ENCODE results near the gene TMEM163. TPM values are rescaled to one million over a fixed set of nuclear protein-coding genes. Genes with fewer than 3 reads are reported as not detected.
A peak's percentile ranks its signal among the peaks of the same experiment; 100 is the strongest.
"Not testable (repeated sequence)": the region's sequence is repeated elsewhere in the genome, so short reads cannot be mapped to it uniquely, and the experiment has no call there.

The TMEM163 gene
- total RNA-seq, 1 experiment from 2014 or later, result 0.43 TPM

DNA sequence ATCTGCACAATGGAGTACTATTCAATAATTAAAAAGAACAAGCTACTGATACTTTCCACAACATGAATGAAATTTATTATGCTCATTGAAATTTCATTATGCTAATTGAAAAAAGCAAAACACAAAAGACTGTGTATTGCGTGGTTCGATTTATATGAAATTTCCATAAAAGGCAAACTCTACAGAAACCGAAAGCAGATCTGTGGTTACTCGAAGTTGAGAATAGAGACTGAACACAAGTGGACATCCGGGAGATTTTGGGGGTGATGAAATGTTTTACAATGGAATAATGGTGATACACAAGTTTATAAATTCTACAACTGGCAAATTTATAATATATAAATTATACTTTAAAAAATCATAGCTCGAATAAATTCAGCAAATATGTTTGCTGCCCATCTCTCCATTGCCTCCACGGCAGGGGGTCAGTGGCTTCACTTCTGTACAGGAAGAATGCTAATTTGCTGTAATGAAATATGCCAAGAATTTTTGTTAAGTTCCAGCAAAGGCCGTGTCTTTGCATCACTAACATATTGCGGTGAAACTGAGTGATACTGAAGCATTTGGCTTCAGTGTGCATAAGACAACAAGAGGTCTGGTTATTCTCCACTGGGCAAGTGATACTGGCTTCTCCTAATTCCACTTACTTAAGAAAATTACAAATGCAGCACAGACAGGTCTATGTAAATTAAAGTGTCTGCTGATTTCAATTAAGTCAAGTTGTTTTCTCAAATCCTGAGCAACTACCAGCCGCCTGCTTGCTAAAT, 96.7 kb downstream of the TMEM163 start:
- DNase-seq (ENCODE audit: low spot score), result peak; percentile 14

DNA sequence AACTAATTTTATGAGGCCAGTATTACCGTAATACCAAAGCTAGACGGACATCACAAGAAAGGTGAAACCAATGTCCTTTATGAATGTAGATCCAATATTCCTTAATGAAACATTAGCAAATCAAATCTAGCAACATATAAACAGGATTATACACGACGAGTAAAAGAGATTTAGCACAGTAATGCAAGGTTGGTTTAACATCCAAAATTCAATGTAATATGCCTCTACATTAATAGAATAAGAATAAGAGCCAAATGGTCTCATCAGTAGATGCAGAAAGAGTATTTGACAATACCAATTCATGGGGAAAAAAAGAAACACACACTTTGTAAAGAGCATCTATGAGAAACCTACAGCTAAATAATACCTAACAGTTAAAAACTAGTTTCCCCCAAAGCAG, 99.5 kb downstream of the TMEM163 start:
- DNase-seq (ENCODE audit: low spot score), result no peak

DNA sequence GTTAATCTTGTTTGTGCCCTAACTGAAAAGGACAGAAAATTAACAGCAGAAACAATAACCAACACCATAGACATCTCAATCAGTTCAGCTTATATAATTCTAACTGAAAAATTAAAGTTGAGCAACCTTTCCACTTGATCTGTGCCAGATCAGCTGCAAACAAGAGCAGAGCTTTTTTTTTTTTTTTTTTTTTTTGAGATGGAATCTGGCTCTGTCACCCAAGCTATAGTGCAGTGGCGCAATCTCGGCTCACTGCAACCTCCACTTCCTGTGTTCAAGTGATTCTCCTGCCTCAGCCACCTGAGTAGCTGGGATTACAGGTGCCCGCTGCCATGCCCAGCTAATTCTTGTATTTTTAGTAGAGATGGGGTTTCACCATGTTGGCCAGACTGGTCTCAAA, 103.3 kb downstream of the TMEM163 start:
- not testable (repeated sequence) for DNase-seq (ENCODE audit: low spot score)

DNA sequence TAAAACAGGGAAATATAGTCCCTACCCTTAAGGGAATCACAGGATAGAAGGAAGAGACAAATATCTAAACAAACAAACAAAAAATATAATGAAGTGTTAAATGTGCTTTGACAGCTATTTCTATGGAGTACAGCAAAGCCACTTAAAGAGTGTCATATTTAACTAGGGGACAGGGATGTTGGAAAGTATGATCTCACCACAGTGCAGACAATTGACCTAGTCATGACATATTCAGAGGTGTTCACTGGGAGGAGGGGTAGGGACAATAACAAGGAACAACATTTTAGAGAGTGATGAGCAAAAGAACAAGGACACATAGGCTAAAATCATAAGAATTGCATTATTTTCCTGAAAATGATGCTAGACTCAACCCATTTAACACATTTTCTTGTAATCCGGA, 107.5 kb downstream of the TMEM163 start:
- no peak for DNase-seq (ENCODE audit: low spot score)

DNA sequence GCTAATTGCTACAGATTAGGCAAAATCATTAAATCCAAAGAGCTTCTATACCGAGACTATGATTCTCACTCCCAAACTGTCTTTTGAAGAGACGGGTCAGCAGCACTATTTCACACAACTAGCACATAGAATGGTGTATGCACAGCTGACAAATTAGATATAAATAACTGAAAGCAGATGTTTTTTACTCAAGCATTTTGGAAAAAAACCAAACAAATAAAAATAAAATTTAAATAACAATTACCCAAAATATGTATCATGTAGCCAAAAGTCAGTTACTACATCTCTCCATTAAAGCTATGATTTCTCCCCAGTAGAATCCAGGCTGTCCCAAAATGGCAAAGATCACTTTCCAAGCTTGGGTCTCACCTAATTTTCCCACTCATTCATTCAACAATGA, 107.9 kb downstream of the TMEM163 start:
- DNase-seq (ENCODE audit: low spot score), result no peak

DNA sequence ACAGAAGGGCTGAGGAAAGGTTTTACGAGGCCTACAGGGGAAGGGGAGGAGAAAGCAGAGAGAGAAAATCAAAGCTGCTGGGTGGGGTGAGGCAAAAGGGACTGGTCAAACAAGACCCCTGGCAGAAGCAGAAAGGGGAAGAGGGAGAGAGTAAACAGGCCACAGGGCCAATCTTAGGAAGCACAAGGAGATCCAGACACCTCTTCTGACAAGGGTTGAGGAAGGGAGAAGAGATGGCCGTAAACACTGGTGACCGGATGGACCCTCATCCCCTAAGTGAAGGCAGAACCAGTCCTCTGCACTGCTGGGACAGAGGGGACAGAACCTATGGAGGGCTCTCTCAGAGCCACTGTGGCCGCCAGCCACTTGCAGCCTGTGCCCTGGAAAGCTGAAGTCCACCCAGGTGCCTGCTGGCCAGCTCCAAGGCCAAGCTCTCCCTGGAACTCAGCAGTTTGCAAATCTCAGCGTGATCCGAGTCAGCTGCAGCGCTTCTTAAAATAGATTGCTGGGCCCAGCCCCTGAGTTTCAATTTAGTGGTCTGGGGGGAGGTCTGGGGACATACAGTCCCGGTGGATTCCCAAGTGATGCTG, 108.8 kb downstream of the TMEM163 start:
- DNase-seq (ENCODE audit: low spot score), result no peak

- no peak for DNase-seq (ENCODE audit: low spot score)
Observed at GRCh38 chr2:134603966-134604365, 114.8 kb downstream of the TMEM163 start.

- no peak for DNase-seq (ENCODE audit: low spot score)
Observed at GRCh38 chr2:134602666-134603065, 116.1 kb downstream of the TMEM163 start.

GRCh38 chr2:134601264-134601663, 117.5 kb downstream of the TMEM163 start:
- DNase-seq (ENCODE audit: low spot score), result no peak

GRCh38 chr2:134600208-134600607, 118.6 kb downstream of the TMEM163 start:
- DNase-seq (ENCODE audit: low spot score), result no peak

DNA sequence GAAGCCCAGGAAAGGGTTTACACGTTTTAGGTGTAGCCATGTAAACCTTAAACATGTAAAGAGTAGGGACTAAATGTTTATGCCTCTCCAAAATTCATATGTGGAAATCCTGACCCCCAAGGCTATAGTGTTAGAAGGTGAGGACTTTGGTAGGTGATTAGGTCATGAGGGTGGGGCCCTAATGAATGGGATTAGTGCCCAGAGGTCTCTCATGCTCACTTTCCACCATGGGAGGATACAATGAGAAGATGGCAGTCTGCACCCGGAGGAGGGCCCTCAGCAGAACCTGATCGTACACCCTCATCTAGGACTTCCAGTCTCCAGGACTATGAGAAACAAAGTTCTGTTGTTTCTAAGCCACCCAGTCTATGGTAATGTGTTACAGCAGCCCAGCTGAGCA, 119.6 kb downstream of the TMEM163 start:
- DNase-seq (ENCODE audit: low spot score), result no peak

DNA sequence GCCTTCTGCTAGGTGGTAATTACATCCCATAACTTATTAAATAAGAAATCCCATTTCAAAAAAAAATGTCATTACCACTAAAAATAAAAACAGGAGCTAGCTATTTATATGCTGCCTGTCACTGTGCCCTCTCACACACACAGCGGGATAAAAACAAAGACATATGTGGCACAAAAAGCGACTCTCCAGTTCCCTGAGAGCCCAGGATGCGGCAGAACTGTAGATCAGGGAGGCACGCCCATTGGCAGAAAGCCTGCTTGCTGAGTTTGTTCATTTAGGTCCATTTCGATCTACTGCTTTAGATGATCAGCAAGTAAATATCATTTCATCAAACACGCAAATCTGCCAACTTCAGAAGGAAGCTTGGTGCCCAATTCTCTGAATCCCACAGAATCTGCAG, 124.4 kb downstream of the TMEM163 start:
- no peak for DNase-seq (ENCODE audit: low spot score)

- DNase-seq (ENCODE audit: low spot score), result no peak
Observed at GRCh38 chr2:134593519-134593918, 125.3 kb downstream of the TMEM163 start.

DNA sequence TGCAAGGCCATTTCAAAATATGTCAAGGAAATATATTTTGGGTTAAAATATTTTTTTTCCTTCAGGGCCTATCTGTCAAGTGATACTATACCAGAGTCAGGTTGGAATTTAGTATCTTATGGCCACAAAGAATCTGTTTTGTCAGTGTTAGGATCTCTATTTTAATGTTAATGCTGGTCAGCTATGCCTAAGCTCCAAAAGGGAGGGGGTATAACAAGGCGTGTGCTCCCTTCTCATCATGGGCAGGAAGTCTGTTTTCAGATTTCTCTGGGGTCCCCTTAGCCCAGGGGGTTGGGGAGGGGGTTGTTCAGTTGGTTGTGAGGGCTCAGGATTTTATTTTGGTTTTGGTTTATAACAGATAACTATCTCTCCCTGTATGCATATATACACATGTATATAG, 126.4 kb downstream of the TMEM163 start:
- no peak for DNase-seq (ENCODE audit: low spot score)

DNA sequence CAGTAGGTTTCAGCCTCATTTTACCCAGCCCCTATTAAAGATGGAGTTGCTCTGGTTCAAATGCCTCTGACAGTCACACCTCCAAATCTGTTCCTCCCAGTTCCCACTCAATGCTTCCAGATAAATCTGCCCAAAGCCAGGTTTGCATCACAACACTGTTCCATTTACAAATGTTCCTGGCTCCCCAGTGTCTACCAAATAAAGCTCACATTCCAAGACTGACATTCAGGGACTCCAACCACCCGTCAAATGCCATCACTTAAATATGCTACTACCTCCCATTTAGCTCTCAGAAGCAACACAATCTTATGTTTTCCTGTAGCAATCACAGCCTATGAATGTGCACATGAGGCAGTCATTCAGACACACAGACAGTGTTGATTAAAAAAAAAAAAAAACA, 127.3 kb downstream of the TMEM163 start:
- DNase-seq (ENCODE audit: low spot score), result no peak

- no peak for DNase-seq (ENCODE audit: low spot score)
Observed at GRCh38 chr2:134590679-134591078, 128.1 kb downstream of the TMEM163 start.

DNA sequence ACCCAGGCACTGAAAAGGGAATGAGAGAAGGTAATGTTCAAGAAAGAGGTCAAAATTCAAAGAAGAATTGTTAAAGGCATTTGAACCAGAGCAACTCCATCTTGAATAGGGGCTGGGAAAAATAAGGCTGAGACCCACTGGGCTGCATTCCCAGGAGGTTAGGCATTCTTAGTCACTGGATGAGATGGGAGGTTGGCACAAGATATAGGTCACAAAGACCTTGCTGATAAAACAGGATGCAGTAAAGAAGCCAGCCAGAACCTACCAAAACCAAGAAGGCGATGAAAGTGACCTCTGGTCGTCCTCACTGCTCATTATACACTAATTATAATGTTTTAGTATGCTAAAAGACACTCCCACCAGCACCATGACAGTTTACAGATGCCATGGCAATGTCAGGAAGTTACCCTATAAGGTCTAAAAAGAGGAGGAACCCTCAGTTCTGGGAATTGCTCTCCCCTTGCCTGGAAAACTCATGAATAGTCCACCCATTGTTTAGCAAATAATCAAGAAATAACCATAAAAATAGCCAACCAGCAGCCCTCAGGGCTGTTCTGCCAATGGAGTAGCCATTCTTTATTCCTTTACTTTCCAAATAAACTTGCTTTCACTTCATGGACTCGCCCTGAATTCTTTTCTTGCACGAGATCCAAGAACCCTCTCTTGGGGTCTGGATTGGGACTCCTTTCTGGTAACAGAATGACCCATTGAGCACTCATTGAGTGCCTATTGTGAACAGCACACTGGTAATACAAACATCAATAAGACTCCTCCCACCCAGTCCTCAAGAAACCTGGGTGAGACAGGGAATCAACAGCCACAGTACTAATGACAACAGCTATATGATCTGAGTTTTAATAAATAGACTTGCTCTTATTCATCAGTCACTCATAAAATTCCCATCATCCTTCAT, 129.4 kb downstream of the TMEM163 start:
- DNase-seq (ENCODE audit: low spot score), result not testable (repeated sequence)

DNA sequence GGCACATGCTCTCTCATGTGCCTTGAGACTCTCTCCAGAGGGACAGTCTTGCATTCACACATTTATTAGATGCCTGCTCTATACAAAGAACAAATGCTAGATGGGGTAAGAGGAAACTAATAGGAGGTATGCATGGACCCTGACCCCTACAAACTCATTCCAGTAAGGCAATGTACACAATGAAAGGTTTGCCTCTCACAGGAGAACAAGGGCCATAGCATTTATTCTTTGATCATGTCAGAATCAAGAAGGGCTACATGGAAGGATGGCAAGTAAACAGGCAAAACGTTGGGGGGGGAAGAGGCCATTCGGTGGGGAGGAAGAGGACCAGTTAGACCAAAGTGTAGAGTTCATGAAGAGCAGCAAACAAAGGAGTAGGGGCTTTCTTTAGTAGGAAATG, 130.2 kb downstream of the TMEM163 start:
- no peak for DNase-seq (ENCODE audit: low spot score)

GRCh38 chr2:134586326-134586965, 132.4 kb downstream of the TMEM163 start:
- DNase-seq (ENCODE audit: low spot score), result no peak

- DNase-seq (ENCODE audit: low spot score), result no peak
Observed at GRCh38 chr2:134583997-134584520, 134.7 kb downstream of the TMEM163 start.

- DNase-seq (ENCODE audit: low spot score), result no peak
Observed at GRCh38 chr2:134583462-134583861, 135.3 kb downstream of the TMEM163 start.

- no peak for DNase-seq (ENCODE audit: low spot score)
Observed at GRCh38 chr2:134582547-134582899, 136.3 kb downstream of the TMEM163 start.
